ENCODE measurements around the gene MRPL54.

The MRPL54 gene

DNA sequence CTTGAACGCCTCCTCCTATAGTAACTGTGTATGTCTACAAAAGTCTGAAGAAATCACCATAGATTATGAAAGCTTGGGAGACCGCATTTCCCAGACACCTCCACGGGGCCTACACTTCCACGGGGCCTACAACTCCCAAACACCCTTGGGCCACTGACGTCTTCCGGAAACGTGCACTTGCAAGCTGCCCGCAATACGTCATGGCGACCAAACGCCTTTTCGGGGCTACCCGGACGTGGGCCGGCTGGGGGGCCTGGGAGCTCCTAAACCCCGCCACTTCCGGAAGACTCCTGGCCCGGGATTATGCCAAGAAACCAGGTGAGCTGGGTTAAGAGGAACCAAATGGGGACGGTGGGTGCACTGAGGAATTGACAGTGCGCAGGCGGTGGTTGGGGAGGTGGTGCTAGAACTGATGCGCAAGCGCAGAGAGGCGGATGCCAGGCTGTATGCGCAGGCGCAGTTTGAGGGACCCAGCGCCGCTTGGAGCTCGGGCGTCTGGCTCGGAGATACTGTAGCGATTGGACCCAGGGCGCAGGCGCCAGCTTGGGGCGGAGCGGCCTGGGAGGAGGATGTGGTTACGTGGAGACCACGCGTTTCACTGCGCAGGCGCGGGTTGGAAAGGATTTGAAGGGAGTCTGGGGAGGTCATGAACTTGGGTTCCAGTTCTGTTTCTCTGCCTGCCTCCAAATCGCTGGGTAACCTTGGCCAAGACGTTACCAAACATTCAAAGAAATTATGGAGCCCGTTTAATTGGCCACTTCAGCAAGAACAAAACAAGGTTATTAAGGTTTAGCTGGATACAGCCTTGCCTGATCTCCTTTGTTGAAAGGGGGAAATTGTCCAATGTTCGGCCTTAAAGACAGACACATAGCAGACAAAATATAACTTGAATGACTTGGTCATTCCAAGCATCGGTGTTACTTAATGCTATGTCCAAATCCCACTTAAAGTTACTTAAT lies at the start of gene MRPL54:
MRPL54 (plus strand) TSS at position 182 of the 959 bp plus-strand sequence; CDS start at position 201, 19 bp downstream.
- in situ Hi-C loops (cut with HindIII; ENCODE audit: low sequenced_read_pairs), result no loop called here

DNA sequence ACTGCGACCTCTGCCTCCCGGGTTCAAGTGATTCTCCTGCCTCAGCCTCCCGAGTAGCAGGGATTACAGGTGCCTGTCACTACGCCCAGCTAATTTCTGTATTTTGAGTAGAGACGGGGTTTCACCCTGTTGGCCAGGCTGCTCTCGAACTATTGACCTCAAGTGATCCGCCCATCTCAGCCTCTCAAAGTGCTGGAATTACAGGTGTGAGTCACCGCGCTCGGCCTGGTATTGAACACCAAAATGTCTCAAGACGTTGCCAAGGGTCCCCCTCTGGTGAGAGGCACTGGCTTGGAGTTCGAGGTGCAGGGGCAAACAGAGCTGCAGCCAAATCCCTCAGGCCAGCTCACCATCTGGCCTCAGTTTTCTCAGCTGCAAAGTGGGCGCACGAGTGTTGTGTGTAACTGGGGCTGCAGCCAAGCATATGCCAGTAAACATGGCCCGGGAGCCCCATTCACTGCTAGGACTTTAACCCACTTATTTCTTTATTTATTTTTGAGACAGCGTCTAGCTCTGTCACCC lies 46.3 kb upstream of the MRPL54 start:
- in situ Hi-C loops (cut with HindIII; ENCODE audit: low sequenced_read_pairs), result loop anchor here (10.0 kb wide), 1 partner anchor 391 kb away; no protein-coding TSS in a partner anchor

DNA sequence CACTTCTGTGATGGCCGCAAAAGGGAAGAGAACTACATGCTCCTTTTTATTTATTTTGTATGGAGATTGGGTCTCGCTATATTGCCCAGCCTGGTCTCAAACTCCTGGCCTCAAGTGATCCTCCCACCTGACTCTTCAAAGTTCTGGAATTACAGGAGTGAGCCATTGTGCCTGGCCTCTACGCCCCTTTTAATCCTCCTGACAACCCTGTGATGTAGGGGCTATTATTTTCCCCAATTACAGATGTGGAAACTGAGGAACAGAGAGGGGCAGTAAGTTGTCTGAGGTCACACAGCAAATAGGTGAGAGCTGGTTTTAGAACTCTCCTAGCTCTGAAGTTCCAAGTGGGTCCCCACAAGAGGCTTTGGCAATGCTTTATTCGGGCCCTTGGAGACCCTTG lies 42.6 kb upstream of the MRPL54 start:
- in situ Hi-C loops (cut with HindIII; ENCODE audit: low sequenced_read_pairs), result loop anchor here (5.0 to 10.0 kb wide), 4 partner anchors 37 to 395 kb away; no protein-coding TSS in a partner anchor

DNA sequence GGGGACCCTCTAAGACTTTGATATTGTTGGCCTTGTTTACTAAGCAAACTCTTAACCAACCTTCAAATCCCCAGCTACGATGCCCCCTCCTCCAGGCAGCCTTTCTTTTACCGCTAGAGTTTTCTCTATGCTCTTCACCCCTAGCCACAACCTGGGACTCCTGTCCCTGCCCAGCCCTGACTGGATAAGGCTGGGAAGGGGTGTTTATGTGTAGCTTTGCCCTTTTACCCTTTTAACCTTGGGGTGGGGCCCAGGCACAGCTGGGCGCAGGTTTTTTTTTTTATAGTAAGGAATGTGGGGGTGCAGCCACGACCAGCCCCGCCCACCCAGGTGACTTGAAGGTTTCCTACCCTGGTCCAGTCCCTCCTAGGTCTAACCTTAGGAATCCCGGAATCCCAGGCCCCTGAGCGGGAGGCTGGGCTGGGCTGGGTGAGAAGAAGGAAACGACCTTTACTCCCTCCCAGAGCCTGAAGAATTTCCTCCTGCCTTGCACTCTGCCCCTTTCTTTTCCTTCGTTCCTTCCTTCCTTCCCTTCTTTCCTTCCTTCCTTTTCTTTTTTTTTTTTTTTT lies 42.0 kb upstream of the MRPL54 start:
- in situ Hi-C loops (cut with HindIII; ENCODE audit: low sequenced_read_pairs), result loop anchor here (5.0 kb wide), 3 partner anchors 37 to 87 kb away; no protein-coding TSS in a partner anchor

DNA sequence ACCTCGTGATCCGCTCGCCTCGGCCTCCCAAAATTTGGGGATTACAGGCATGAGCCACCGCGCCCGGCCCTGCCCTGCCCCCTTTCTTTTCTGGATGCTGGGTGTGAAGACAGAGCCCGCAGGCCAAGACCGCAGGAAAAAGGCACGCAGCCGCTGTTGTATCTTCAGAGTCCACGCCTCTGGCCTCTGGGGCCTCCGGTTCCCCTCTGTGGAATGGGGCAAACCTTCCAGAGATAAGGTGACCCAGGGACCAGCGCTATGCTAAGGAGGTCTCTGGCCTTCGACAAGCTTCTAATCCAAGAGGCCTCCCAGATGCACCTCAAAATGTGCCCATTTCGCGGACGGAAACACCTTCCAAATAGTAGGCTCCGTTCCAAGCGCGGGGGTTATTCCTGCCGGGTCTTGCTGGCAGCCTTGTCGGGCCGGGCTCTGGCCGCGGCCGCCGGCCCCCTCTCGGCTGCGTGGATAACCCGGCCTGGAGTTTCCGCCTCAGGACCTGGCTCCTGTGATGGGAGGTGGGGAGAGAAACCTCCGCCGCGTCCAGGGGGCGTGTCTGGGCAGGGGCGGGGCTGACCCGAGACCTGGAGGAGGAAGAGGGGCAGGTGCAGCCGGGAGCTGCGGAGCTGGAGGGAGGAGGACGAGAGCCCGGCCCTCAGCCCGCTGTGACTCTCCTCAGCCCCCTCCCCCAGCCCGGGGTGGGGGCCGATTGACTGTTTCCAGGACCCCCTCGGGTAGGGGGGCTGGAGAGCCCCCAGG lies 41.2 kb upstream of the MRPL54 start:
- in situ Hi-C loops (cut with HindIII; ENCODE audit: low sequenced_read_pairs), result loop anchor here (5.0 kb wide), 3 partner anchors 36 to 86 kb away; no protein-coding TSS in a partner anchor

DNA sequence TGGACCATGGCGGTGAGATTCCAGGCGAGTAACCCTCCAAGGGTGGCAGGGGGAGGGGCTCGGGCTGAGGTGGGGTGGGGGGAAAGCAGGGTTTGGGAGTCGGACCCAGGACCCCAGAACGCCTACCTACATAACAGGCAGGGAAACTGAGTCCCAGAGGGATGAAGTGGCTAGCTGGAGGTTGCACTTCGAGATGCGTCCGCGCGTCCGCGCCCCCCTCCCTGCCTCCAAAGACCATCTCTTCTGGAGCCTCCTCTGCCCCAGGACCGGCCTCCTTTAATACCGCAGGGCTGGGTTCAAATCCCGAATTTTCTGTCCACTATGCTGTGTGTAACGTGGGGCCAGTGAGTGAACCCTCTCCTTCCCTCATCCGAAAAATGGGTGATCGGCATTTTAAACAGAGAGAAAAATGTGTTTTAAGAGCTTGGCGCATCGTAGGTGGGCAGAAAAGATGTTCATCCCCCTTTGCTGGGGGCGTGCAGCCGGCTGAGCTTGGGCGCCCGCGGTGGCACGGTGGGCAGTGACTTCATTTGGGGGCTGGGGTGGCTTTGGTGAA lies 40.5 kb upstream of the MRPL54 start:
- in situ Hi-C loops (cut with HindIII; ENCODE audit: low sequenced_read_pairs), result loop anchor here (5.0 kb wide), 3 partner anchors 35 to 85 kb away; no protein-coding TSS in a partner anchor

DNA sequence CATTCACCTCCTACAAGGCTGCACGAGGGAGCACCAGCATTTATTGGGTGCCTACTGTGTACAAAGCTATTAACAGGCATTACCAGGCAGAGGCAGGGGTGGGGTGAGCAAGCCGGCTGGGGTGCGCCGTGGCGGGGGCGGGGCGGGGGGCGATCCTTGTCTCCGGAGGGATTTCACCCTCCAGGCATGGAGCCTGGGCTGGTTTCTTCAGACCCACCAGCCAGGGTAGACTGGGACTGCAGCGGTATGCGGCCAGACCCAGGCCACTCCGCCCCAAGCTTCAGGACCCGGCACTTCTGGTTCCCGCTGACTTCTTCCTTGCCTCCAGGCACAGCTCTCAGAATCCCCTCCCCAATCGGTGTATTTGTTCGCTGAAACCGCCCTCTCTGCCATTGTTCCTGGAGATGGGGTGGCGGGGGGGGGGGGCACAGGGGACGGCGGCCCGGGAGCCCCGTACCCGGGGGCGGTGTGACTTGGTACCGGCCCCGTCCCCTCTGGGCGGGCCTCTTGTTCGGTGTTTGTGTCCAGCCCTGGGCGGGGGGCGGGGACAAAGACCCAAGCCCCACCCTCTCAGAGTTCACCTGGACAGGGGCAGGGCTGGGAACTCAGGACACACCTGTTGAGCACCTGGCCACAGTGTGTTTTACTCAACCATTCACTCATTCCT lies 39.9 kb upstream of the MRPL54 start:
- in situ Hi-C loops (cut with HindIII; ENCODE audit: low sequenced_read_pairs), result loop anchor here (5.0 kb wide), 3 partner anchors 35 to 85 kb away; no protein-coding TSS in a partner anchor

DNA sequence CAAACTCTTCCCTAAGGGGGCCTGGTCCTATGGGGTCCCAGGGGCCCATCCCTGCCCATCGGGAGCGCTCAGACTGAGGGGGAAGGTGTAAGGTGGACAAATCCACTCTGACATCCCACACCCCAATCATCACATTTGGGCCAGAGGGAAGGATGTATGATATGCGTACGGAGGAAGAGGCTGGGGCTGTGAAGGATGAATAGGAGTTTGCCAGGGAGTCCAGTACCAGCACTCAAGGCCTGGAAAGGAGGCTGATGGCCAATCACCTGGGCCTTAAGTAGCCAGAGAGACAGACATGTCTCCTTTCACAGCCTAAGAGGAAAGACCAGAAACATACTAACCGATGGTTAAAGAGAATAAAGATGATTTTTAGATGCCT lies 39.4 kb upstream of the MRPL54 start:
- in situ Hi-C loops (cut with HindIII; ENCODE audit: low sequenced_read_pairs), result loop anchor here (5.0 kb wide), 3 partner anchors 34 to 84 kb away; no protein-coding TSS in a partner anchor

DNA sequence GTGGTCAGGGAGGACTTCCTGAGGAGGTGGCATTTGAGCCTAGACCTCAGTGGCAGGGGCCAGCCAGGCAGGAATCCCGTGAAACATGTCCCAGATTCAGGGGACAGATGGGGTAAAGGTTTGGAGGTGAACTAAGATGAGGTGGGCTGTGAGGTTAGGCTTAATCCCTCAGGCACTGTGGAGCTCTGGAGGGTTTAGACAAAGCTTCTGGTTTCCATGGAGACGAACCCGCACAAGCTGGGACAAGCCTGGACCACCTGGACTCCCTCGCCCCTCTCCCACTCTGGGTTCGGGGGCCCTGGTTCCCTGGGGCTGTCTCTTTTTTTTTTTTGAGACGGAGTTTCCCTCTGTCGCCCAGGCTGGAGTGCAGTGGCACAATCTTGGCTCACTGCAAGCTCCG lies 38.6 kb upstream of the MRPL54 start:
- in situ Hi-C loops (cut with HindIII; ENCODE audit: low sequenced_read_pairs), result loop anchor here (5.0 kb wide), 3 partner anchors 33 to 83 kb away; no protein-coding TSS in a partner anchor

DNA sequence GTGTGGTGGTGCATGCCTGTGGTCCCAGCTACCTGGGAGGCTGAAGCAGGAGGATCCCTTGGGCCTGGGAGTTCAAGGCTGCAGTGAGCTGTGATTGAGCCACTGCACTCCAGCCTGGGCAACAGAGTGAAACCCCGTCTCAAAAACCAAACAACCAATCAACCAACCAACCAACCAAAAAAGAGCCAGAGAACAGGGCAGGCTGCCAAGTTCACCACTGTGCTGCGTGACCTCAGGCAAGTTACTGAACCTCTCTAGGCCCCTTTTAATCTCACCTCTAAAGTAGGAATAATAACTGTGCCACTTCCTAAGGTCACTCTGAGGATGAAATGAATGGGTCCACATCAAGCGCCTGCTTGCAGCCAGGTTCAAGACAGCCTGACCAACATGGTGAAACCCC lies 37.4 kb upstream of the MRPL54 start:
- in situ Hi-C loops (cut with HindIII; ENCODE audit: low sequenced_read_pairs), result no loop called here

DNA sequence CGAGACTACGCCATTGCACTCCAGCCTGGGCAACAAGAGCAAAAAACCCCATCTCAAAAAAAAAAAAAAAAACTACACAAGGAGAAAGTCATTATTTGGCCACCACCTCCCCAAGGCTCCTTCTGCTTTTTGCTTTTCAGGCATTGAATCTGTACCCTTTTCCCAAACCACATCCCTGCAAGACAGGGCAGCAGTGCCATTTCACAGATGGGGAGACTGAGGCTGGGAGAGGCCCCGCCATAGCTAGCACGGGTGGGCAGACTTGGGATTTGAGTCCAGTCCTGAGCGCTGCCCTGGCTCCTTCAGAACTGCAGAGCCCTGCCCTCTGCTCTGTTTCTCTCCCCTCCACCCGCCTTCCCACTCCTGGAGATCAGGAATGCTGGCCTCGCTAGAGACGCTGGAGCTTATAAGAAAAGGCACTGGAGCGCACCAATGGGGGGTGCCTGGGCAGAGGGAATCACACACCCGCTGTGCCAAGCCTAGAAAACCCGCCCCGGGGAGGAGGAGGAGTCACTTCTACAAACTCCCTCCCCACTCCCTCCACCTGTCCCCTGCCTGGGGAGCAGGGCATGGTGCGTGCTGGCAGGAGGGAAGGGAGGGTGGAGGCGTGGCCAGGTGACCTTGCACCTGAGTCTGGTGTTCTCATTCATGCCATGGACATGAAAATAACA lies 36.7 kb upstream of the MRPL54 start:
- in situ Hi-C loops (cut with HindIII; ENCODE audit: low sequenced_read_pairs), result no loop called here

DNA sequence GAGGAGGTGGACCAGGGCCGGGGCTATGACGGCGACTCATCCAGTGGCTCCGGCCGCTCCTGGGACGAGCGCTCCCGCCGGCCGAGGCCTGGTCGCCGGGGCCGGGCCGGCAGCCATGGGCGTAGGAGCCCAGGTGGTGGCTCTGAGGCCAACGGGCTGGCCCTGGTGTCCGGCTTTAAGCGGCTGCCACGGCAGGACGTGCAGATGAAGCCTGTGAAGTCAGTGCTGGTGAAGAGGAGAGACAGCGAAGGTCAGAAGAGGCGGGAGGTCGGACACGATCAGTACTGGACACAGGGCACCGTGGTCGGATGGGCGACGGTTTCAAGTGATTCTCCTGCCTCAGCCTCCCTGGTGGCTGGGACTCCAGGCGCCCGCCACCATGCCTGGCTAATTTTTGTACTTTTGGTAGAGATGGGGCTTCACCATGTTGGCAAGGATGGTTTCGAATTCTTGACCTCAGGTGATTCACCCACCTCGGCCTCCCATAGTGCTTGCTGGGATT lies 32.0 kb upstream of the MRPL54 start:
- in situ Hi-C loops (cut with HindIII; ENCODE audit: low sequenced_read_pairs), result no loop called here

DNA sequence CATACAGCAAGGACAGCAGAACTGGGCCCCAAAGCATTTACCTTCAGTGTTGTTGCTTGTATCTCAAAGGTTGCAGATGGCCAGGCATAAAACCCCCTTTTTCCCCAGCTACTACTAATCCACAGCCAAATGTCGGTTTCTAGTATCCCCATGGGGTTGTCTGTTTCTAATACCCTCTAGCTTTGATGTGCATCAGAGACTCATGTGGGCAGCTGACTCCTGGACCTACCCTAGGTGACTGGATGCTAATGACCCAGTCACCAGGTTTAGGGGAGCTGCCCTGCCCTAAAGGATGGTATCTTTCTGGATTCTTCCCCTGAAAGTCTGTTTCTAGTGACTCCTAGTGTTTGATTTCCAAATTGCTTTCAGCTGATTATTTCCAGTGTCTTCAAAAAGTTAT lies 30.4 kb upstream of the MRPL54 start:
- in situ Hi-C loops (cut with HindIII; ENCODE audit: low sequenced_read_pairs), result no loop called here

DNA sequence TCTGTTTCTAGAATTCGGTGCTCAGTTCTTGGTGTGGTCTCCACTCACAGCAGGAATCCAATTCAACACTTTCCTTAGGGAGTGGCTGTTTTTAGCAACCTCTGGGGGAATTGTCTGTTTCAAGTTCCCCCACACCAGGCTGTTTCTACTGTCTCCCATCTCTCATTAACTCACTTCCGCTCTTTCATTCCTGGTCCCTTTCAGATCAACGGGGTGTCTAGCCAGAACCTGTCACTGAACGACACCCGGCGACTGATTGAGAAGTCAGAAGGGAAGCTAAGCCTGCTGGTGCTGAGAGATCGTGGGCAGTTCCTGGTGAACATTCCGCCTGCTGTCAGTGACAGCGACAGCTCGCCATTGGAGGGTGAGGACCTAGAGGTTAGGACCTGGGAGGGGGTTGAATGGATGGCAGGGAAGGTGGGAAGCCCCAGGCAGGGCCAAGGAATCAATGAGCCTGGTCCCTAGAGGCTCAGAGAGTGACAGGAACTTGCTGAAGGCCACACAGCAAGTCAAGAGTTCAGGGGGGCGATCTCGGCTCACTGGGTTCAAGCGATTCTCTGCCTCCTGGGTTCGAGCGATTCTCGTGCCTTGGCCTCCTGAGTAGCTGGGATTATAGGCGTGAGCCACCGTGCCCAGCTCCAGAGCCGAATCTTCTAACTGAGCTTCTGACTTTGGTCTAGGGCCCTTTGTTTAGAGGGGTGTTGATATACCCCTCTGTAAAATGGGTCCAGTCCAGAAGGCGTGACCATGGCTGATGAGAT lies 28.8 kb upstream of the MRPL54 start:
- in situ Hi-C loops (cut with HindIII; ENCODE audit: low sequenced_read_pairs), result no loop called here

DNA sequence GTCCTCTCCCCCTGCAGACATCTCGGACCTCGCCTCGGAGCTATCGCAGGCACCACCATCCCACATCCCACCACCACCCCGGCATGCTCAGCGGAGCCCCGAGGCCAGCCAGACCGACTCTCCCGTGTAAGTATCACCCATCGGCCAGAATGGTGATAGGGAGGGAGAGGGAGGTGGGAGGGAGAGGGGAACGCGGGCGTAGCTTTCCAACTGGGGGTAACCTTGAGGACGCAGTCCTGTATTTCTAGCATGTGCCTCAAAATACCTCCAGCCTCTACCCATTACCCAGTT lies 28.2 kb upstream of the MRPL54 start:
- in situ Hi-C loops (cut with HindIII; ENCODE audit: low sequenced_read_pairs), result no loop called here

DNA sequence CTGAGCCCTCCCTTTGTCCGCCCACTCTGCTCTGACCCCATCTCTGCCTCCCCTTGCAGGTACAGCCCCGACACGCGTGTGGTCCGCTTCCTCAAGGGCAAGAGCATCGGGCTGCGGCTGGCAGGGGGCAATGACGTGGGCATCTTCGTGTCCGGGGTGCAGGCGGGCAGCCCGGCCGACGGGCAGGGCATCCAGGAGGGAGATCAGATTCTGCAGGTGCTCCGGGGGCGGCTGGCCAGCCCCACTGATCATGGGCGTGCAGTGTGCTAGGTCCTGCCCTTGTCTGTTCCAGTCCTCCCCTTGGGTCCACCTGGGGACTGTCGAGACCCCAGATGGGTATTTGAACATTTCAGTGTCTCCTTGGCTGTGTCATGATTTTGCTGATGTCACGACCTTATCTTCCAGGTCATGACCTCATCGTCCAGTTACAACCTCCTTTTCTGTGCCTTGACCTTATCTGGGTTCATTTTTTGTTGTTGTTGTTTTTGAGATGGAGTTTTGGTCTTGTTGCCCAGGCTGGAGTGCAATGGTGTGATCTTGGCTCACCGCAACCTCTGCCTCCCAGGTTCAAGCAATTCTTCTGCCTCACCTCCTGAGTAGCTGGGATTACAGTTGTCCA lies 26.3 kb upstream of the MRPL54 start:
- in situ Hi-C loops (cut with HindIII; ENCODE audit: low sequenced_read_pairs), result no loop called here

DNA sequence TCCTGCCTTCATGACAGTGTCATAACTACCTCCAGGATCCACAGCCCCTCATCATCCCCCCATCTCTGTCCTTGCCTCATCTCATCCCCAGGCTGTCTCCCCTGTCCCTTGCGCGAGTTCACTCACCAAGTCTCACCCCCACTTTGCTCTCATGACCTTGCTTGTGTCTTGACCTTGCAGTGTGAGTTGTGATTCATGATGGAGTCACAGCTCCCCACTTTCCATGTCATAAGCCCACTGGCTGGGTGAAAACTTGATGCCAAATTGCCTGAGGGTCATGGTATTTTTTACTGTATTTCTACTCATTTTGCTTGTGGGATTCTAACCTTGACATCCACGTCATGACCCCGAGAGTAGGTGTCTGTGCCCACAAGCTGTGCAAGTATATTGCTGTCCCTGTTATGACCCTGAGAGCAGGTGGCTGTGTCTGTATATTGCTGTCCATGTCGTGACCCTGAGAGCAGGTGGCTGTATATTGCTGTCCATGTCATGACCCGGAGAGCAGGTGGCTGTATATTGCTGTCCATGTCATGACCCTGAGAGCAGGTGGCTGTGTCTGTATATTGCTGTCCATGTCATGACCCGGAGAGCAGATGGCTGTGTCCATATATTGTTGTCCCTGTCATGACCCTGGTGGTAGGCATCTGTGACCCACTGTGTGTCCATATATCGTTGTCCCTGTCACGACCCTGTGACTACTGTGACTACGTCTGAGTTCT lies 24.8 kb upstream of the MRPL54 start:
- in situ Hi-C loops (cut with HindIII; ENCODE audit: low sequenced_read_pairs), result no loop called here

All from endothelial cell of hepatic sinusoid (primary cell).